ENCODE measurements around the gene SDK2.
A peak's percentile ranks its signal among the peaks of the same experiment; 100 is the strongest.

DNA sequence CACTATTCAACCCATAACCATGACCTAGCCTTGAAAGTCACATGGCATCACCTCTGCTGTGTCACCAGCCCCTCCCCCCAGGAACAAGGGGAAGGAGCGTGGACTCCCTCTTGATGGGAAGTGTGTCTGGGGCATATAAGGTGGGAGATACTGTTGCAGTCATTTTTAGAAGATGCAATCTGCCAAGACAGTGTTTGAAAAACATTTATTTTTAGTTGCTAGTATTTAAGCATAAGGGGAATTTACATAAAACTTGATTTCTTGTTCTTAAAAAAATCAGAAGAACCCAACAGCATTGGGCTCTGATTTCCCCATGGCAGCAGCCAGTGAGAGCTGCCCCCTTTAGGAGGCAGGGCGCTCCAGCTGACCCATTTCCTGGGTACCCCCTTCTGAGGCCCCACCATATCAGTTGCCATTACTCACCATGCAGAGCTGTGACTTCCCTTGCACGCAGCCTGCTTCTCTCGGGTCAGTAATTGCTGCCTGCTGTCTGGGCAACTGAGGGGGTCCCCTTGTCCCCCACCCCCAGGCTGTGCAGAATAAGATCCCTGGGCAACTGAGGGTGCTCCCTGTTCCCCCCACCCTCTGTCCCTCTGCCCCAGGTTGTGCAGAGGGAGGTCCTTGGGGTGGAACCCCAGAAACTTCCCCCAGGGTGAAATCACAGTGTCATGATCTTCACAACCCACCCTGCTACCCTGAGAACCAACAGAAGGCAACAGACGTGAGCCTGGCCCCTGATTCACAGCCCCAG, 320.7 kb downstream of the SDK2 start:
- TF ChIP-seq, protein P1, sequence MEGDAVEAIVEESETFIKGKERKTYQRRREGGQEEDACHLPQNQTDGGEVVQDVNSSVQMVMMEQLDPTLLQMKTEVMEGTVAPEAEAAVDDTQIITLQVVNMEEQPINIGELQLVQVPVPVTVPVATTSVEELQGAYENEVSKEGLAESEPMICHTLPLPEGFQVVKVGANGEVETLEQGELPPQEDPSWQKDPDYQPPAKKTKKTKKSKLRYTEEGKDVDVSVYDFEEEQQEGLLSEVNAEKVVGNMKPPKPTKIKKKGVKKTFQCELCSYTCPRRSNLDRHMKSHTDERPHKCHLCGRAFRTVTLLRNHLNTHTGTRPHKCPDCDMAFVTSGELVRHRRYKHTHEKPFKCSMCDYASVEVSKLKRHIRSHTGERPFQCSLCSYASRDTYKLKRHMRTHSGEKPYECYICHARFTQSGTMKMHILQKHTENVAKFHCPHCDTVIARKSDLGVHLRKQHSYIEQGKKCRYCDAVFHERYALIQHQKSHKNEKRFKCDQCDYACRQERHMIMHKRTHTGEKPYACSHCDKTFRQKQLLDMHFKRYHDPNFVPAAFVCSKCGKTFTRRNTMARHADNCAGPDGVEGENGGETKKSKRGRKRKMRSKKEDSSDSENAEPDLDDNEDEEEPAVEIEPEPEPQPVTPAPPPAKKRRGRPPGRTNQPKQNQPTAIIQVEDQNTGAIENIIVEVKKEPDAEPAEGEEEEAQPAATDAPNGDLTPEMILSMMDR (conservative IDR thresholded peaks at IDR 0.05; ENCODE audit: low read depth, low read length) = 0 out of 2 replicates have a peak, but pooled peaks have one; percentile 15
- TF ChIP-seq CEBPB (IDR thresholded peaks at IDR 0.05; ENCODE audit: low read depth, low read length) (no peak), BHLHE40 (IDR thresholded peaks at IDR 0.05; ENCODE audit: low read depth, low read length) (no peak), RAD21 (IDR thresholded peaks at IDR 0.05; ENCODE audit: low read length) (no peak), NFE2L2 (IDR thresholded peaks at IDR 0.05; ENCODE audit: low read depth, low read length) (no peak), RFX5 (IDR thresholded peaks at IDR 0.05; ENCODE audit: low read depth, low read length) (no peak), RCOR1 (IDR thresholded peaks at IDR 0.05; ENCODE audit: insufficient replicate concordance, low read length) (no peak), POLR2A (IDR thresholded peaks at IDR 0.05; ENCODE audit: low read depth, low read length) (no peak), FOS (IDR thresholded peaks at IDR 0.05; ENCODE audit: low read depth, low read length) (0 out of 2 replicates have a peak, but pooled peaks have one; percentile 25), SMC3 (IDR thresholded peaks at IDR 0.05; ENCODE audit: low read depth, low read length) (no peak), MAFK (IDR thresholded peaks at IDR 0.05; ENCODE audit: low read depth, low read length) (no peak)
- TF ChIP-seq, protein P2, sequence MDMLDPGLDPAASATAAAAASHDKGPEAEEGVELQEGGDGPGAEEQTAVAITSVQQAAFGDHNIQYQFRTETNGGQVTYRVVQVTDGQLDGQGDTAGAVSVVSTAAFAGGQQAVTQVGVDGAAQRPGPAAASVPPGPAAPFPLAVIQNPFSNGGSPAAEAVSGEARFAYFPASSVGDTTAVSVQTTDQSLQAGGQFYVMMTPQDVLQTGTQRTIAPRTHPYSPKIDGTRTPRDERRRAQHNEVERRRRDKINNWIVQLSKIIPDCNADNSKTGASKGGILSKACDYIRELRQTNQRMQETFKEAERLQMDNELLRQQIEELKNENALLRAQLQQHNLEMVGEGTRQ (IDR thresholded peaks at IDR 0.05; ENCODE audit: low read depth, low read length) = no peak
